Activated CD4-positive, alpha-beta T cell treated with anti-CD3 and anti-CD28 coated beads, Interleukin-2, Interleukin-4, amounts not matched to agents 100 ng/mL and 50 ng/mL, durations not matched to agents 16 hours and 8 hours (primary cell): ENCODE data around the gene COL8A2.

Source experiments
- DNase-seq: peaks from one replicate; pipeline ENCODE4 v3.0.0-alpha.2; 2020; ENCODE audit warnings: low spot score

The COL8A2 gene

DNA sequence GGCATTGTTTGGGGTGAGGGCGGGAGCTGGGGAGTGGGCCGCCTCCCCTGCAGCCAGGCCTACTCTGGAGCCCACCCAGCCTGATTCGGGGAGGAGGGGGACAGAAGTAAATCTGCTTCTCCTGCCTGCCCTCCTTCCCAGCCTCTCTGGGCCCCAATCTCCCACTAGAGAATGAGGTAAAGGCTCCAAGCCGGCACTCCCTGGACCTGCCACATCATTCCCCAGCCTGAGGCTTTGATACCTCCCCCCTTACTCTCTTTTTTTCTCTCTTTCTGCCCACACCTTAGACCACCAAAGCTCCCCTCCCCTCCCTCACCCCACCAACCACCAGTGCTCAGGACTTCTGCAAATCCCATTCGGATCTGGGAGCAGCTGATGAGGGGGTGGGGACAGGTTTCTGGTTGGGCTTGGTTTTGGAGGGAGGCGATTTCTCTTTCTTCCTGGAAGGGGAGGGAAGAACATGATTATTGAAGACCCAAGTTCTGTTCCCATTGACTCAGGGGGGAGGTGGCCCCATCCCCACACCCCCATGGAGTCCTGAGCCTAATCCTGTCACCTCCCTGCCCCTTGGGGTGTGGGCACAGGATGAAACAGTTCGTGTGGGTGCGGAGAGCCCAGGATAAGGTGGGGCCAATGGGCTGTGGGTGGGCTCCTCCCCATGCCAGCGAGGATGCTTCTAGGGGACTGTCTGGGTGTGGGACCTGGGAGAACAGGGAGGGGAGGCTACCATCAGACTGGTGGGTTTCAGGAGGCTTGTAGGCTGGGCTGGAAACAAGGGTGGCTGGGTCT, 32.3 kb upstream of the COL8A2 start:
- DNase-seq, result no peak

DNA sequence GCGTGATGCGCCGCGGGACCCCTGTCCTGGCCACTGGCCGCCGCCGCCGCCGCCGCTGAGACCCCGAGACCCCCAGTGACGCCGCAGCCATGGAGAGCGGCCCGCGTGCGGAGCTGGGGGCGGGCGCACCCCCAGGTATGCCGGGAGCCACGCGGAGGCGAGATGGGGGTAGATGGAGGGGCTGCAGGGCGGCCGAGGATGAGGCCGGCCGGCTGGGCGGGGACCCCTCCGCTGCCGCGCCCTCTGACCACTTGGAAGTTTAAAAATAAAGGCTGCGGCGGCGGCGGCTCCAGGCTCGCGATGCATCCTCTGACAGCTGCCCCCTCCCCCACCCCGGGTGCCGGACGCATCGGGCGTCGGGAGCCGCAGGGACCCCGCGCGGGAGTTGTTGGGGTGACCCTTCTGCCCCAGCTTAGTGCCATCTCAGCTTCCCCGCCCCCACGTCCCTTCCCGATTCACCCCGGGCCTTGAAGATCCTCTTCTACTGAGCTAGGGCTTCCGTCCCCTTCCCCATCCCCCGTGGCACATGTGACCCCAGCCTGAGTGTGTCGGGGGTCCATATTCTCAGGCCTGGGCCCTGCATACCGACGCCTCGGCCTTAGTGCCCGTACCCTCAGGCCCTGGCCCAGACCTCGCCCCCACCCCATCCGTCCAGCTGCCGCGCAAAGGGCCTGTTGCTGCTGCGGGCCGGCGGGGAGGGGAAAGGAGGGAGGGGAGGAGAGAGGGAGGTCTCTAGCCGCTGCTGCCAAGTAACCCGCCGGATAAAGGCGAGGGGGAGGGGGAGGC, 31.5 kb upstream of the COL8A2 start:
- peak; percentile 63 for DNase-seq

GRCh38 chr1:36155408-36156328, 30.6 kb upstream of the COL8A2 start, which contains the start of gene MAP7D1:
TSS of gene MAP7D1 (plus strand) at chr1:36156160. CDS start at chr1:36156418, 258 bp downstream.
- DNase-seq, result peak; percentile 80

- no peak for DNase-seq
Measured at GRCh38 chr1:36154765-36155407, 29.9 kb upstream of the COL8A2 start.

DNA sequence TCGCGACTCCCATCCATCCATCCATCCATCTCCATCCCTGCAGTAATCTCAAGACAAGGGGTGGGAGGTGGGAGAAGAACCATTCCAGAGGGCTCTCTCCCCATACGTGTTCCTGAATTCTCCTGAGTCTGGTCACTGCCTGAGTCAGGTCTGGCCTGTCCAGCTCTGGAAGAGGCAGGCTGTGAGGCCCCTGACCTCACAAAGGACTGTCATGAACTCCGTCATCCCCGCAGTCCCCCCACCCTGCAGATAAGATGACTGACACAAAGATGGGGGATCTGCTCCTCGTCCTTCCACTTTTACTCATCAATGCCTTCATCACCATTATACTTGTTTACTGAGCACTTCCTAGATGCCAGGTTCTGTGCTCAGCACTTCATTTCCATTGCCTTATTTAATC, 29.3 kb upstream of the COL8A2 start:
- no peak for DNase-seq

- DNase-seq, result no peak
Measured at GRCh38 chr1:36153476-36153875, 28.5 kb upstream of the COL8A2 start.

DNA sequence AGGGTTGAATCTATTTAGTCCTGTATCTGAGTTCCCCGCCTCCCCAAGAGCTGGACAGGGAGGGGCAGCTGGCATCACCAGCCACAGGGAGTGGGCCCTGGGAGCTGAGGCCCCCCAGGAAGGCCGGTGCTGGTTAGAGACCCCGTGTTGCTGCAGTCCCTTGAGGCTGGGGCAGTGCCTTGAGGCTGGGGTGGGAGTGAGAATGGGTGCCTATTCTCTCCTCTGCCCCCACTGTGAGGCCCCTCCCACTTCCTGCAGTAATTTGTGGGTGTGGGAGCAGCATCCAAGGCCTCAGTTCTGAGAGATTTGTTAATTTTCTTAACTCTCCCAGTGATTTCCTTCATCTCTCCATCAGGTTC, 26.8 kb upstream of the COL8A2 start:
- no peak for DNase-seq

DNA sequence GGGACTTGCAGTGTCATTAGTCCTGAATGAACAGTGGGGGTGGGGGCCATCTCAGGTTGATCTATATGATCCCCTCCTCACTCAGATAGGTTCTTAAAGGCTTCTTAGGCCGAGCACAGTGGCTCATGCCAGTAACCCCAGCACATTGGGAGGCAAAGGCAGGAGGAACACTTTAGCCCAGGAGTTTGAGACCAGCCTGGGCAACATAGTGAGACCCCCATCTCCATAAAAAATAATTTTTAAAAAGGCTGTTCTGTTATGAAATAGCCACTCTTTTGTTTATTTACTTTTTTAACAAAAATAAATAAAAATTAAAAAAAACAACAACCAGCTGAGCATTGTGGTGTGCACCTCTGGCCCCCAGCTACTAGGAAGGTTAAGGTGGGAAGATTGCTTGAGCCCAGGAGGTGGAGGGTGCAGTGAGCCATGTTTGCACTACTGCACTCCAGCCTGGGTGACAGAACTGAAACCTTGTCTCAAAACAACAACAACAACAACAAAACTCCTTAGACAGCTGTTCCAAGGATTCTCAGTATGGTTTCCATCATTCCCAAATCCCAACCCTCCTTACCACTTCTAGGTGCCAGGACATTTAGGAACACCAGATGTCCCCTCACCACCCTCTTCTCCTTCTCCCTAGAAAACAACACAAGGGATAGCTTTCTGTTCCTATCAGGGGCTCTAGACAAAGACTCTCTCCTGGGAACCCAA, 26.3 kb upstream of the COL8A2 start:
- no peak for DNase-seq

DNA sequence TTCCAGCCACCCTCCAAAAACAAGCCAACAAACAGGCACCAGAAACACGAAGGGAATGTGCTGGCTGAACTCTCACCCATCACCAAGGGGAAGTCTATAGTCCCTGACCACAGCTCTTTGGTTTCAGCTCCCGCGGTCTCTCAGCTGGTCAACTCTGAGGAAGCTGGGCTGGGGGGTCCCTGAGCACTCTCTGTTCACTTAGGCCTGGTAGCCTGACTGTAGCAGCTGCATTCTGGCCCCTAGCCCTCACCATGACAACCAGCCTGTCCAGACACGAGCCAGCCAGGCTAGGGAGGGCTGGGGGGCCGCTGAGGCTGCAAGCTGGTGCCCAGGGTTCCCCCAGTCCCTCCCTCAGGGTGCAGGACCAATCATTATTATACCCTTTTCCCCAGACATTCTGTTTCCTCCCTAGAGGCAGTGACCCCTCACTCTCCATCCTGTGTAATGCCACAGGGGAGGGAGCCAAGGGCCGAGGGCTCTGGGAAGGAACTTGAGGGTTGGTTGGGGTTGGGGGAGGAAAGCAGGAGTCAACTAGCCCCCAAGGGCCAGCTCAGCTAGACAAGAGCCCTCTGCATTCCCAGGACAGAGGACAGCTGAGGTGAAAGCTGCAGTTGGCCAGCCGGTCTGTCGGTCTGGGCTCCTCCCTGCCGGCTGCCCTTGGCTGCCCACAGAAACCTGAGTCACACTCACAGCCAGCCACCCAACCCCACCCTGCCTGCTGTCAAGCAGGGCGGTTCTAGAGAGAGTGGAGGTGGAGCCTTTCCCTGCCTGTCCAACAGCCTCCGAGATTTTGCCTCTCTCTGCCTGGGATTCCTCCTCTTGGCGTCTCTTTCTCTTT, 25.5 kb upstream of the COL8A2 start:
- DNase-seq, result peak; percentile 88

- DNase-seq, result no peak
Measured at GRCh38 chr1:36149973-36150295, 24.9 kb upstream of the COL8A2 start.

DNA sequence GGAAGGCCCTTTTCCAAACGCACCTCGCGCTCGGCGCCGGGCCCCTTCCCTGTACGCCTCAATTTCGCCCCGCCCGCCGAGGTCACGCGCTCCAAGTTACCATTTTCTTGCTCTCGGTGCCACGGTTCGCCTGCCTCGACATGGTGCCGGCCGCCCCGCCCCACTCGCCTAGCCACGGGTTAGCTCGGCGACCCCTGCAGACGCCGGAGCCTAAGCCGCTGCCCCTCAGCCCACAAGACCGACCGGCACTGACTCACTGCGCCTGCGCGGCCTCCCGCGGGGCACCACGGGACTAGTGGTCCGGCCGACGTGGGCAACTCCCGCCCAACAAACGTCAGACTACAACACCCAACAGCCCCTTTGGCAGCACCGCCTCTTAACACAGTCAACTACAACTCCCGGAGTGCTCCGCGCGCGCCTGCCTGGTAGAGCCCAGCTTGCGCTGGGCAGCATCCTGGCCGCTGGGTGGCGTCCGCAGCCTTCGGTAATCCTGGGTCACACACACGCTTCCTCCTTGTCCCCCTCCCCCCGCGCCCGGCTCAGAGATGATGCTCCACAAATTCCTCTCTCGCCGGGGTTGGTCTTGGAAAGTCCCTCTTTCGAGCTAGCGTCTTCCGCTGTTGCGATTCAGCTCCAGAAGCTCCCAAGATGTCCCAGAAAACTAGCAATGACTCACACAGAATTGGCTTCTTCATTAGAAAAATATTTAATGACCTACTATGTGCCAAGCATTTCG, 24.4 kb upstream of the COL8A2 start, which contains the start of gene TRAPPC3:
TRAPPC3 (minus strand) TSS at position 250 of the 736 bp plus-strand sequence; CDS start at position 142, 108 bp downstream.
- peak; percentile 100 for DNase-seq

DNA sequence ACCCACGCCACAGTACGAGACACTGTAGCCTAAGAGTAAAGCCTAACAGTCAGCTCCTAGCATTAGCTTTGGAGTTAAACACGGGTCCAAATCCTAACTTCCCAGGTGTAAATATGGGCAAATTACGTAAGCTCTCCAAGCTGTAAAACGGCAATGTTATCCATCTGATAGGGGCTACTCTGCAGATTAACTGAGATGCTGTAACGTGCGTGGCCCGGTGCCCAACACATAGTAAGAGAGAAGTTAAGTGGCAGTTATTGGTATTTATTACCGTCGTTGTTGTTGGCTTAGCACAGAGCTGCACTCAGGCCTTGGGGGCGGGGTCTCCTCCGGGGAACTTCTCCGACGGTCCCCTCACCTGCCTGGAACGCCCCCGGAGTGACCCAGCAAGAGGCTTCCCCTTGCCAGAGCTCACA, 23.8 kb upstream of the COL8A2 start:
- DNase-seq, result no peak

- DNase-seq, result no peak
Measured at GRCh38 chr1:36144413-36144812, 19.4 kb upstream of the COL8A2 start.

DNA sequence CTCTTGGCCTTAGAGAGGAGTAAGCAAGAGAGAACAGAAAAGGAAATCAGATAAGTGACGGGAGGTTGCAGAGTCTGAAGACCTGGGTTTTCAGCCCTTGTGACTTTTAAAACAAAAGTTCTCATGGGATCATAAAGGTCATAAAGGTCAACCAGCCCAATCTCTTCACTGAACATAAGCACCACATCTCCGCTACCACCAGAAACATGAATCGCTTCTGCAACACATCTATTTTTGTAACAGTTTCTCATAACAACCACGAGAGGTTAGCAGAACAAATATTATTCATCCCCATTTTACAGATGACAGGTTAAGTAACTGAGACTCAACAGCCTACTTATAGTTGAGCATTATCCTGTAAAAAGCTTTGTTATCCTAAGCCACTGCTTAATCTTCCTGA, 18.4 kb upstream of the COL8A2 start:
- DNase-seq, result no peak

DNA sequence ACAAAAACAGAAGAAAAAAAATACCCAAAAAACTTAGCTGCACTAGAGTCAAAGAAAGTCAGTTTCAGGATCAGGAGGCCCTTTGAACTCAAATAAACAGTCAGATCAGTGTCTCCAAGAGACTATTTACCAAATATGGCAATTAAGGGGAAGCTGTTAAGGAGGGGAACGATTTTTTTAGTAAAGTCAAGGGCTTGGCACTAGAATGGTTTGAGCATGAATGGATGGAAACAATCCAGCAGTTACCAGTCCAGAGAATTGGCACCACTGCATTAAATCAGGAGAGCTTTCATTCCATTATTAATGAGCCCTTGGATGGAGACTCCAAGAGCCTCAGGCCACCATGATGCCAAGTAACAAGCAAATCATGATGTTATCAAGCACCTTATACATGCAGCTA, 17.1 kb upstream of the COL8A2 start:
- DNase-seq, result no peak

GRCh38 chr1:36139521-36139920, 14.5 kb upstream of the COL8A2 start:
- no peak for DNase-seq

- DNase-seq, result no peak
Measured at GRCh38 chr1:36137776-36138175, 12.8 kb upstream of the COL8A2 start.

- no peak for DNase-seq
Measured at GRCh38 chr1:36137226-36137625, 12.2 kb upstream of the COL8A2 start.

- no peak for DNase-seq
Measured at GRCh38 chr1:36136535-36136934, 11.5 kb upstream of the COL8A2 start.

DNA sequence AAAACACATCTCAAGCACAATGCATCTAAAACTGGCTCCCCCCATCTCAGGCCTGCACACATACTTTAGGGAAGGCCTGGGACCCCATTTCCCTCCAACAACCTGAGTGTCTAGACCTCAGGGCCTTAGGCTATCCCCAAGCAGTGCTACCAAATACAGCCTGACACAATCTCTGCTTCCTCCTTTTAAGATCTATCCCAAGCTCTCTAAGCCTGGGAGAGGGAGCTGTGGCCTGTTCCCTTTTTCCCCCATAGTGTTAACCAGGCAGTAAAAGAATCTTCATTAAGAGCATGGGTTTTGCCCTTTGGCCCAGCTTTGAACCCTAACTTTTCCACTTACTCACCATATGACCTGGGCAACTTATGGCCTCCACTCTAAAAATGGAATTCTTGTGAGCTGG, 10.8 kb upstream of the COL8A2 start:
- DNase-seq, result no peak
